ENCODE measurements around the gene CALB2.

Gene CALB2

GRCh38 chr16:71387045-71387871, 28.7 kb downstream of the CALB2 start:
- no peak for DNase-seq (ENCODE audit: low read depth, low spot score)

DNA sequence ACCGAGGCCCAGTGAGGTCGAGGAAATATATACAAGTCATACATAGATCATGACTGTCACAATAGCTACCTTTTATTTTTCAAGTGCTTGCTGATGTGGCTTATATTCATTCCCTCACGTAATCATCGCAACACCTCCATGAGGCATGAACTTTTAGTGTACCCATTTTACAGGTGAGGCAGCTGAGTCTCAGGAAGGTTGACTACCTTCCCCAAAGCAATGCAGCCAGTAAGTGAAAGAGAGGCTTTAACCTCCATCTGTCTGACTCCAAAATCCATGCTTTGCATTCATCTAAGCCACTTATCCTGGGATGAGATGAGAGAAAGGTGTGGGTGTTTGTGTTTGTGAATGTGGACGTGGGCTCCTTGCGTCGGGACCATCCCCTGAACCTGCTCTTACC, 30.8 kb downstream of the CALB2 start:
- DNase-seq (ENCODE audit: low read depth, low spot score): no peak

GRCh38 chr16:71396594-71396993, 38.1 kb downstream of the CALB2 start:
- DNase-seq (ENCODE audit: low read depth, low spot score): no peak

DNA sequence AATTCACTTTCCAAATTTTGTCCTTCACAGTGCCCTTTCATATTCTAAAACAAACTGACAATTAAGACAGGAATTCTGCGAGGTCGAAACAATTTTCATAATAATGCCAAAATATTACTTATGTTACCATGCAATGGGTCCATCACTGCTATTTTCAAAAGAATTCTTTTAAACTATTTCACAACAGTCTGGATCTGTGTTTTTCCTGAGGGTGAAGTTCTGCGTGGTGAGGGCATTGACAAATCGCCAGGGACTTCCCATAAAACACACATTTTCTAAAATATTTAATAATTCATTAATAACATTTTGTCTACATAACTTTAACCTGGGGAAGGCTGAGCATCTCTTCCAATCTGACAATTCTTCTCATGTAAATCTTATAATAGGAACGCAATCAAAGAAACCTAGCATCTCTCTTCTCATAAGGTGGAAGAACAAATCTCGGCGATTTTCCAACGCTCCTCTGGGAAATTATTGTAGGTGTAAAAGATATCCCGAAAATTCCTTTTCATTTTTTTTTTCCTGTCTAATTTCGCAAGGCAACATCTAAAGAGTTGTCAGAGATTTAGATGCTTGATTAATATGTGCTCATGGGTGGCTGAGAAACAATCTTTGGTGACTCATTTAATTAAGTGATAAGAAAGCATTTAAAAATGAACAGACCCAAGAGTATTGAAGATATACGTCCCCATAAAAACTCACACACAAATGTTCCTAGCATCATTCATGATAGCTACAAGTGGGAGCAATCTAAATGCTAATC, 41.5 kb downstream of the CALB2 start:
- no peak for DNase-seq (ENCODE audit: low read depth, low spot score)

DNA sequence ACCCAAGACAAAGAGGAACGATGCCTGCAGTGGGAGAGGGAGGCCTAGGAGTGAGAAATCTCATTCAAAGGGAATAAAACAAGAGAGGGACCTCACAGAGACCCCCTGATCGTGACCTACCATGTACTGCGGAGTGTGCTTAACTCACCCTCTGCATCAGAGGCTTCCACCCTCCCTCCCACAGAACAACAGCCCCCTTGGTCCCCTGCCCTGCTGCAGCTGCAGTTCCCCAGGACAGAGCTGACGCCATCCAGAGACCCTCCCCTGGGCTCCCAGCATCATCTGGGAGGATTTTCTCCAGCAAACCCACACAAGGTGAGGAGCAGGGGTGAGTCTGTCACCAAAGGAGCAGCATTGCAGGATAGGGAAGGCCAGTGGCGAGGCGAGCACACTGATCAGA, 43.5 kb downstream of the CALB2 start:
- DNase-seq (ENCODE audit: low read depth, low spot score): no peak

DNA sequence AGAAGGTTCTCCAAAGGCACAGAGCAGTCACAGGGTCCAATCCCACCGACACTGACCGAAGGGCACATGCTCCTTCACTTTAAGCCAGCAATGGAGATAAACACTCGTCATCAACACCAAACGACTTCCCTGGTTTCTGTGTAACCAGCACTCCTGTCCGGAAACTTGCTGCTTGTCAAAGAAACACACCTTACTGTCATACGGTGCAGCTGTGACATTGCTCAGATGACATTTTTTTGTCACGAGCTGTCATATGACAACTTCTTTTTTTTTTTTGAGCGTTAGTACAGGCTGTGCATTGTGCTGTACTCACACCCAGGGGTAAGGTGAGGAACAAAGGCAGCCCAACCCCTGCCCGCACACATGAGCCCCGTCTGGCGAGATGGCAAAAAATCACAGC, 44.2 kb downstream of the CALB2 start:
- no peak for DNase-seq (ENCODE audit: low read depth, low spot score)

DNA sequence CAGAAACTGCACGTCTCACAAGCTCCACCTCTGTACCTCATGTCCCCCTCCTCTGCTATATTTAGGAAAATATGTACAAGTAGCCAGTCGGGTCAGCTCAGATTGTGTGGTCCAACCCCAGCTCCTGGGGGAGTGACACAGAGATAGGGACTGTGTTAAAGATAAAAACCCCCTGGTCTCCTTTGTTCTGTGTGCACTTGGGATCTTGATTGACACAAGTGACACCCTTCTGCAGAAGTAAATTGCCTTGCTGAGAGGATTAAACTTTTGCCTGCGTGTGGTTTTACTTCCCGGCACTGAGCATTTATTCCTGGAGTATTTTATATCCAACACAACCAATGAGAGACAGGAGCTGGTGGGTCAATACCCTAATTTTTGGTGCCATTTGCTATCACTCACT, 45.8 kb downstream of the CALB2 start:
- no peak for DNase-seq (ENCODE audit: low read depth, low spot score)

DNA sequence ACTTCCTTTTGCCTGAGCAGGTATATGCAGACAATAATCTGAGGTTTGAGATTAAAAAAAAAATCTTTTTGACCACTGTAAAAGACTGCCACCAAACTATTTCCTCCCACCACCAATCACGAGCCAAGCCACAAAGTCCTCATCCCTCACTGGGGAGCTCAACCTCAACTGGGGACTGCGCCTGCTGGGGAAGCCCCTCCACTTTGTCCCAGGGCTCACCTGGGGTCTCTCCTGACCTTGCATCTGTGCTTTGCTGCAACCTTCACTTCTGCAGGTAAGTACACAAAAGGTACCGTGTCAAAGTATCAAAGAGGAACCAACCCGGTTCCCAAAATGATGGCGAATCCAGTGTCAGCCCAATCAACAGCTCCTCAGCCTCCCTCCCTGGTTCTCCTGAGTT, 47.8 kb downstream of the CALB2 start:
- DNase-seq (ENCODE audit: low read depth, low spot score): no peak

DNA sequence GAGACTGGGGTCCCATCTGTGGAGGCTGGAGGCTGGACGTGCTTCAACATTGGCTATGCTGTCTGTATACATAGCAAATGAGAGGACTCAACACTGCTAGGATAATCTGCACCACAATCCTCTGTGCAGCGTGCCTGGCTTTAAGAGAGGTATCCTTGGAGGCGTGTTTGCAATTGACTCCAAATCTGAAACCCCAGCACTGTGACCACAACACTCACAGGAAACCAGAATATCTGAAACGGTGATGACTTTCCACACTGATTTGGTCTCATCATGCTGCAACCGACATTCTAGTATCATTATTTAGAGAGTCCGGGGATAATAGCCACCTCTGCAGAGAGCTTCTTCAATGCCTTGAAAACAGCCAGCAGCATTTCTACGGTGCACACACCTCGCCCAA, 48.2 kb downstream of the CALB2 start:
- no peak for DNase-seq (ENCODE audit: low read depth, low spot score)

- no peak for DNase-seq (ENCODE audit: low read depth, low spot score)
Observed at GRCh38 chr16:71407731-71408130, 49.2 kb downstream of the CALB2 start.

- no peak for DNase-seq (ENCODE audit: low read depth, low spot score)
Observed at GRCh38 chr16:71408536-71408935, 50.0 kb downstream of the CALB2 start.

DNA sequence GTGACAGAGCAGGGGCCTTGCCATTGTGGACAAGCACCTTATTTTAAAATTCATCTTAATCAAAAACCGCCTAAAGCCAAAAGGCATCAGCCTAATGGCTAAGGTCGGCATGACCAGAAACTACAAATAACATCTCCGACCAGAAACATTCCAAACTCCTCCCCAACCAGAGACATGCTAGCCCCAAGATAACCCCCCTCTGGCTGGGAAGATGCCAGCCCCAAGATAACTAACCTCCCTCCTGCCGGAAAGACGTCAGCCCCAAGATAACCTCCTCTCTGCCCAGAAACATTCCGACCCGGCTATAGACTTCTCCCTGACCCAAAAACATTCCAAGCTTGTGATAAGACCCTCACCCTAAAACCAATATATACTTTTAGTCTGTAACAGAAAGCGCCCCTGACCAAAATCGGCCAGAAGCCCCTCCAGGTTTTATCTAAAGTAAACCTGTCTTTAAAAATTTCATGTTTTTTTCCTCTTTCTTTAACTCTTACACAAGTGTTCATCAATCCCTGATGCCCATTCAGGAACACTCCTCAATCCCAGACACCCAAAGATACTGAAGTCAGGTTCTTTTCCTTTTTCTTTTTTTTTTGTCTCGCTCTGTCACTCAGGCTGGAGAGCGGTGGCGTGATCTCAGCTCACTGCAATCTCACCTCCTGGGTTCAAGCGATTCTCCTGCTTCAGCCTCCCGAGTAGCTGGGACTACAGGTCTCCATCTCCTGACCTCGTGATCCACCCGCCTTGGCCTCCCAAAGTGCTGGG, 50.7 kb downstream of the CALB2 start:
- DNase-seq (ENCODE audit: low read depth, low spot score): no peak

DNA sequence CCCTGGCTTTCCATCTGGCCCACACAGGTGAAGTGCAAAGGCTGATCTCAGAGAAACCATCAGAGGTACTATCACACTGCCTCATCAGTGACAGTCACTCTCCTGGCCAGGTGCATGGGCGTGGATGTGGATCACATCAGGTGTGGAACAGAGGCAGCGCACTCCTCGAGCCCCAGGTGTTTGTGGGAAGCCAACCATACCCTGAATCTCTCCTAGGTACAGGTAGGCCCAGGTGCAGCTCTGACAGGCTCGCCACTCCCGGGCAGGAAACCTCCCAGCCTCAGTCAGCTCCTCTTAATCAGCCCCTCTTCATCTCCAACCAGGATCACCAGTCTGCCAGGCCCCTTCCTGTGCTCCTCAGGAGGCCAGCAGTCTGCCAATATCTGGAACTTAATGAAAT, 51.6 kb downstream of the CALB2 start:
- DNase-seq (ENCODE audit: low read depth, low spot score): no peak

GRCh38 chr16:71412270-71413160, 54.0 kb downstream of the CALB2 start:
- DNase-seq (ENCODE audit: low read depth, low spot score): no peak

DNA sequence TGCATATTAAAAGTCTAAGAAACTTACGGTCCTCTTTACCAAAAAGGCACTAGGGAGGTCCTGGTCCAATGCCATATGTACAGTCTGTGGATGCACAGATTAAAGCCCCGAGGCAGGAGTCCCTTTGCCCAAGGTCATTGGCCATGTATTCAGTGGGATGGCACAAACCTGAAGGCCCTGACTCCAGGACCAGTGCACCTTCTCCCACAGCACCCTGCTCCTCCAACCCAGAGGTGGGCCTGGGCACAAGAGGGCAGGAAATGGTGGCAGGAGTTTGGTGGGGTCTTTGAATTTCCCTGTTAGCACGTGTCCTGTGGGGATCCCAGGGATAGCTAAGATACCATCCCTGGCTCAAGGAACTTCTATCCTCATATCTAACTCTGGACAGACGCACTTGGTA, 54.8 kb downstream of the CALB2 start:
- no peak for DNase-seq (ENCODE audit: low read depth, low spot score)

GRCh38 chr16:71414038-71414437, 55.5 kb downstream of the CALB2 start:
- DNase-seq (ENCODE audit: low read depth, low spot score): no peak

DNA sequence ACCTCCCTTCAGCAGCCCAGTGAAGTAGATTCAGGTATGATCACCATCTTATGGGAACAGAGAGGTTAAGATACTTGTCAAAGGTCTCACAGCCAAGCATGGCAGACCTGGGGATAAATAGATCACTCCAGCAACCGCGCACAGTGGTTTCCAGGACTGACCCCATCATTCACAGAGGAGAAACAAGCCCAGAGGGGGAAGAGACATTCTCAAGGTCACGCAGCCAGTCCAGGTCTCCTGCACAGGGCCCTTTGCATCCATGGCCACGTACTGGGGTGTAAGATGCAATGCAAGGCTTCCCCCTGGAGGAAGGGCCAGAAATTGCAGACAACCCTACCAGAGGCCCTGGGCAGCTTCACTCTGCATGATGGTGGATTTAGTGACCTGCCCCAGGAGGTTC, 63.4 kb downstream of the CALB2 start:
- DNase-seq (ENCODE audit: low read depth, low spot score): no peak

DNA sequence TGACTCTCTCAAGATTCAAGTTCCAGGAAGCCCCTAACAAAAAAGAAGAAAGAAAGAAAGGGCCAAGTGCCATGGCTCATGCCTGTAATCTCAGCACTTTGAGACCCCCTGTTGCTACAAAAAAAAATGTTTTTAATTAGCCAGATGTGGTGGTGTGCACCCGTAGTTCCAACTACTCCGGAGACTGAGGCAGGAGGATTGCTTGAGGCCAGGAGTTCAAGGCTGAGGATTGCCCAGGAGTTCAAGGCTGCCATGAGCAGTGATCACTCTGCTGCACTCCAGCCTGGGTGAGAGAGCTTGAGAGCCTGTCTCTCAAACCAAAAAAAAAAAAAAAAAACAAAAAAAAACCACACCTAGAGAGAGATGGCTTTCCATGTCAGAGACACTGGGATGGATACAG, 64.5 kb downstream of the CALB2 start:
- no peak for DNase-seq (ENCODE audit: low read depth, low spot score)

GRCh38 chr16:71423865-71424264, 65.3 kb downstream of the CALB2 start:
- DNase-seq (ENCODE audit: low read depth, low spot score): no peak

GRCh38 chr16:71424626-71425025, 66.1 kb downstream of the CALB2 start:
- DNase-seq (ENCODE audit: low read depth, low spot score): no peak

- DNase-seq (ENCODE audit: low read depth, low spot score): no peak
Observed at GRCh38 chr16:71425746-71426068, 67.2 kb downstream of the CALB2 start.
